Heart left ventricle (tissue), 16 donors: Measurements from ENCODE around the gene WDR93. TPM values are rescaled to one million over a fixed set of nuclear protein-coding genes. Genes with fewer than 3 reads are reported as not detected.

ENCODE experiments used
- ATAC-seq, 4 donors: fragments of 200-7000 bp; cut with Tn5 transposase; one replicate each; pipeline ENCODE4 v1.9.1; 2020 to 2022; ENCODE audit warnings: moderate library complexity in 4 of 4, mild to moderate bottlenecking in 3 of 4, moderate number of reproducible peaks in 1 of 4
- DNase-seq, 5 donors: peaks; one replicate each; pipeline ENCODE4 v3.0.0-alpha.2; 2020
- H3K27ac ChIP-seq, 12 donors: fragments of 200-600 bp; sonication (generic) in 4 of 12; one replicate each; pipeline versions ENCODE4 v1.5.0 to v1.8.0; 2016 to 2022; ENCODE audit warnings: mild to moderate bottlenecking in 2 of 12
- H3K27me3 ChIP-seq, 9 donors: fragments of 200-600 bp; sonication (generic) in 2 of 9; one replicate each; pipeline versions ENCODE4 v1.5.1 to v1.8.0; 2016 to 2022; ENCODE audit warnings: mild to moderate bottlenecking in 3 of 9
- H3K36me3 ChIP-seq, 9 donors: fragments of 200-600 bp; sonication (generic) in 2 of 9; one replicate each; pipeline versions ENCODE4 v1.5.0 to v1.8.0; 2018 to 2022; ENCODE audit warnings: mild to moderate bottlenecking in 2 of 9
- H3K4me1 ChIP-seq, 12 donors: fragments of 200-600 bp; sonication (generic) in 4 of 12; one replicate each; pipeline versions ENCODE4 v1.5.0 to v1.8.0; 2016 to 2022; ENCODE audit warnings: mild to moderate bottlenecking in 3 of 12
- H3K4me3 ChIP-seq, 12 donors: fragments of 200-600 bp; sonication (generic) in 4 of 12; one replicate each; pipeline versions ENCODE4 v1.5.0 to v1.8.0; 2017 to 2022; ENCODE audit warnings: mild to moderate bottlenecking in 9 of 12, moderate library complexity in 4 of 12
- H3K9me3 ChIP-seq, 12 donors: fragments of 200-600 bp; sonication (generic) in 4 of 12; one replicate each; pipeline versions ENCODE4 v1.5.0 to v1.8.0; 2016 to 2022; ENCODE audit warnings: mild to moderate bottlenecking in 1 of 12
- POLR2A ChIP-seq, 2 donors: fragments of 450-650 bp; IDR thresholded peaks; one replicate each; pipeline ENCODE4 v1.6.1; 2017; ENCODE audit warnings: antibody characterized with exemption in 2 of 2, mild to moderate bottlenecking in 2 of 2, moderate library complexity in 2 of 2
- WGBS, 4 donors: extraction: QIAGEN DNeasy Blood & Tissue Kit in 2 of 4; methylation state at CpG; one replicate each; pipeline versions ENCODE4 v1.1.5 to v1.1.7; 2013 to 2018; 5-methylcytosine and 5-hydroxymethylcytosine counted together
- intact Hi-C, 10 donors: fragments of 100-400 bp; cut with DNase I; formaldehyde crosslinking; loops; one replicate each; pipeline versions ENCODE4 v1.11.1 to v1.14.2; 2022
- polyA plus RNA-seq, 2 donors: library from polyadenylated mRNA; stranded (reverse); fragments of 200-250 nt; gene quantifications; one replicate each; pipeline ENCODE4 v1.2.3, GENCODE V29; 2013
- total RNA-seq, 9 donors: library from RNA; depleted of rRNA in 2 of 9; stranded (reverse); fragments of >200 nt in 2 of 9; fragmentation: NEBNext Ultra II Directional in 3 of 9; extraction: Animal tissue kit (Norgen Biotek cat#: 25700) in 3 of 9; gene quantifications; one replicate each; pipeline versions ENCODE4 v1.1.0 to v1.2.4, GENCODE V29; 2016 to 2023
- TF ChIP-seq, protein P1 (sequence below), 12 donors: fragments of 200-600 bp; sonication (generic) in 4 of 12; IDR thresholded peaks; one replicate each; pipeline versions ENCODE4 v1.5.0 to v1.8.0; 2018 to 2022; ENCODE audit warnings: antibody characterized with exemption in 12 of 12, mild to moderate bottlenecking in 5 of 12
- donor health status: ischemic (EF 13 %, LVEDD 7.1; RV severe dilation, severe dysfunction).
- donor health status: healthy with polysubstance abuse.
- donor health status: DM: no; HTN: yes; CAD: no.
- donor health status: DM: no; HTN: no; CAD: no.
- donor health status: ischemic (EF 25% LVEDD 6.9; RV normal size, moderate dysfunction).
- donor health status: ischemic (EF 25% LVEDD 5.7; RV mildly dilated, moderate dysfunction).
- donor health status: healthy.
- donor health status: DM: yes; HTN: yes; CAD: no.
- donor health status: ischemic (EF 35%, LVEDD 5.7; RV mildly dilated, moderate dysfunction).
- donor health status: nonischemic (EF 11% LVEDD 7.7; RV severe dilation, severe dysfunction).
- donor health status: DM: yes; HTN: yes; CAD: no.
- donor health status: PGD.
- donor health status: ischemic (EF 29% LVEDD 5.4; RV normal size, mild dysfunction).
- donor health status: nonischemic (EF 23%, LVEDD 6.1; RV moderate dilation, normal function).

Gene WDR93
- total and polyA plus RNA-seq, 11 donors = 0.10 to 0.21 TPM; not detected in 9

DNA sequence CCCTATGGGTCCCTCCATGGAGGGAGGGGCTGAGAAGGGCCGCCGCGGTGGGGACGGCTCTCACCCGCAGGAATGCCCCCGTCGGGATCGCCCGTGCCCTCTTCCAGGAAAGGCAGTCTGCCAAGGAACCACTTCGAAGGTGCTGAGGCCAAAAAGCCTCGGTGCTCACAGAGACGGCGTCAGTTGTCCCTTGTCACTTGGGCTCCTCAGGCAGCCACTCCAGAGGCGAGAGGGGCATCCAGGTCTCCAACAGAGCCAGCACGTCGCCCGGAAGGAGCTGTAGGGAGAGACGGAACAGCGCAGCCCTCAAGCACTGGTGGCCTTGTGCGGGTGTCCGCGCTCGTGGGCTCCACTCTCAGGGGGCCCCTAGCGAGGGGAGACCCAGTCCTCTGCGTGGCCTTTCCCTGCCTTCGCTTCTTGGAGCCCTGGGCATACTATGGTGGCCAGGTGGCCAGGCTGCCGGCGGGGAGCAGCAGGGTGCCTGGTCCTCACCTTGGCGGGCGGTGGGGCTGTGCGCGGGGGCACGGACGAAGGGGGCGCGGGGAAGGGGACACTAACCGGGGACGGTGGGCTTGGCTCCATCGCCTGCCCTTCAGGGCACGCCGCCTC lies 59.4 kb downstream of the WDR93 start:
- H3K27ac ChIP-seq = peak overlapping the region in 6 of 12 donors; percentile 30 to 81 (median 59)
- intact Hi-C loops = loop anchor here in 5 of 10 donors (10.0 kb wide), 4 partner anchors 105 to 335 kb away; no protein-coding TSS in a partner anchor
- ATAC-seq (peak in 3 of 4 donors; percentile 3 to 28 (median 16)), DNase-seq (peak in 1 of 5 donors; percentile 39)
- 3 to 6% (median 4%) methylated on average over 24 to 41 of the region's 41 CpGs for WGBS, 4 donors
- H3K36me3 ChIP-seq = no peaks in the 10 kb centered on the region
- no peak for TF ChIP-seq POLR2A (IDR thresholded peaks at IDR 0.05)
- TF ChIP-seq, protein P1, sequence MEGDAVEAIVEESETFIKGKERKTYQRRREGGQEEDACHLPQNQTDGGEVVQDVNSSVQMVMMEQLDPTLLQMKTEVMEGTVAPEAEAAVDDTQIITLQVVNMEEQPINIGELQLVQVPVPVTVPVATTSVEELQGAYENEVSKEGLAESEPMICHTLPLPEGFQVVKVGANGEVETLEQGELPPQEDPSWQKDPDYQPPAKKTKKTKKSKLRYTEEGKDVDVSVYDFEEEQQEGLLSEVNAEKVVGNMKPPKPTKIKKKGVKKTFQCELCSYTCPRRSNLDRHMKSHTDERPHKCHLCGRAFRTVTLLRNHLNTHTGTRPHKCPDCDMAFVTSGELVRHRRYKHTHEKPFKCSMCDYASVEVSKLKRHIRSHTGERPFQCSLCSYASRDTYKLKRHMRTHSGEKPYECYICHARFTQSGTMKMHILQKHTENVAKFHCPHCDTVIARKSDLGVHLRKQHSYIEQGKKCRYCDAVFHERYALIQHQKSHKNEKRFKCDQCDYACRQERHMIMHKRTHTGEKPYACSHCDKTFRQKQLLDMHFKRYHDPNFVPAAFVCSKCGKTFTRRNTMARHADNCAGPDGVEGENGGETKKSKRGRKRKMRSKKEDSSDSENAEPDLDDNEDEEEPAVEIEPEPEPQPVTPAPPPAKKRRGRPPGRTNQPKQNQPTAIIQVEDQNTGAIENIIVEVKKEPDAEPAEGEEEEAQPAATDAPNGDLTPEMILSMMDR (IDR thresholded peaks at IDR 0.05) = no peak
- peaks cover 0 to 18% (median 12%) of the 10 kb centered on the region in 12 donors for H3K4me1 ChIP-seq
- H3K9me3 ChIP-seq = no peaks in the 10 kb centered on the region
- peak overlapping the region; percentile 30 to 84 (median 72) for H3K4me3 ChIP-seq
- H3K27me3 ChIP-seq = peaks cover 0 to 30% (median 4%) of the 10 kb centered on the region in 9 donors

DNA sequence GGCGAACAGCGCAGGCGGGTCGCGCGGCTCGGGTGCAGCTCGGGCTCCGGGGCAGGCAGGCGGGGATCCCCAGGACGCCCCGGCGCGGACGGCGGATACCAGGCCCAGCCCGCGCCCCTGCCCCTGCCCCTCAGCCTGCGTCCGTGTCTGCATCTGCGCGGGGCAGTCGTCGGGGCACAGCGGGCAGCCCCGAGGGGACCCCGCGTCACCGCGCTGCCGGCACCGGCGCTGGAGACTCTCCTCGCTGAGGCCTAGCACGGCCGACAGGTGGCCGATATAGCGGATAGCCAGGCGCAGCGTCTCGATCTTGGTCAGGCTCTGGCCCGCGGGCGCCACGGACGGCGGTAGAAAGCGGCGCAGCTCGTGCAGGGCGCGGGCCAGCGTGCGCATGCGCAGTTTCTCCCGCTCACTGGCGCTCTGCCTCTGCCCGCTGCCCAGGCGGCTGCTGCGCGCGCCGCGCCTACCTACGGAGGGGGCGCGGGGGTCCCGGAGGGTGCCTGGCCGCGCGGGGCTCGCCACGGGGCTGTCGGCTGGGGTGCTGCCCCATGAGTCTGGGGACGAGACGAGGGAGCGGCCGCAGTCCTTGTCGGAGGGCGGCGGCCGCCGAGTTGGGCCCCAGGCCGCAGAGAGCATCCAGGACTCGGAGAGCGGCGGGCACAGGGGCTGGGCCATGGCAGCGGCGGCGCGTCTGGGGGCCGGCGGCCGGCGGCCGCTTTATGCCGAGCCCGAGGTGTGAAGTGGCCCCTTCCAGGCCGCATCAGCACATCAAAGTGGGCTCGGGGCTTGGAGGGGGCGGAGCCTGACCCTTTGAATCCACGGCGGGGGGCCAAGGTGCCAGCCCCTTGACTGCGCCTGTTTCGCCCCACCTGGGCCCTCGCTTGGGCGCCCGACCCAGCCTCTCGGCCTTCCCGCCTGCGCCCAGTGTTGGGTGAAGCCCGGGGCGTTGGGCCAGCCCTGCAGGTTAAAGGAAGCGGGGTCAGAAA lies 60.2 kb downstream of the WDR93 start, which contains the start of gene MESP1:
MESP1 (minus strand) TSS at position 690 of the 983 bp plus-strand sequence; CDS start at position 672, 18 bp downstream.
- Histone ChIP-seq H3K27me3 (peaks cover 0 to 22% (median 4%) of the 10 kb centered on the region in 9 donors), H3K4me3 (peak within 1 kb of the TSS; percentile 57 to 84 (median 74)), H3K4me1 (peaks cover 0 to 18% (median 12%) of the 10 kb centered on the region in 12 donors), H3K27ac (peak within 1 kb of the TSS in 7 of 12 donors; percentile 27 to 81 (median 57)), H3K36me3 (no peaks in the 10 kb centered on the region), H3K9me3 (no peaks in the 10 kb centered on the region)
- DNase-seq (peak; percentile 90 to 96 (median 93)), ATAC-seq (peak; percentile 89 to 97 (median 94))
- intact Hi-C loops = loop anchor here in 5 of 10 donors (10.0 kb wide), 3 partner anchors 234 to 334 kb away; no protein-coding TSS in a partner anchor
- TF ChIP-seq, protein P1 (IDR thresholded peaks at IDR 0.05) = peak; percentile 40 to 93 (median 68)
- peak in 1 of 2 donors; percentile 52 for TF ChIP-seq POLR2A (IDR thresholded peaks at IDR 0.05)
- WGBS, 4 donors = 3 to 57% (median 6%) methylated on average over 5 to 114 of the region's 114 CpGs

- peaks cover 0 to 18% (median 12%) of the 10 kb centered on the region in 12 donors for H3K4me1 ChIP-seq
- ATAC-seq (no peak), DNase-seq (no peak)
- H3K4me3 ChIP-seq = peak overlapping the region in 2 of 12 donors; percentile 72 to 79
- 89 to 98% (median 94%) methylated on average over 5 of the region's 5 CpGs for WGBS, 4 donors
- no peaks in the 10 kb centered on the region for H3K36me3 ChIP-seq
- H3K27me3 ChIP-seq = peaks cover 0 to 20% (median 4%) of the 10 kb centered on the region in 9 donors
- intact Hi-C loops = loop anchor here in 5 of 10 donors (10.0 kb wide), 3 partner anchors 233 to 333 kb away; no protein-coding TSS in a partner anchor
- no peak for TF ChIP-seq POLR2A (IDR thresholded peaks at IDR 0.05)
- TF ChIP-seq, protein P1 (IDR thresholded peaks at IDR 0.05) = no peak
- no peaks in the 10 kb centered on the region for H3K9me3 ChIP-seq
- no peak overlapping the region for H3K27ac ChIP-seq
These were observed 61.1 kb downstream of the WDR93 start for GRCh38 chr15:89751748-89752147.
